GM12892 (cell line): ENCODE data around the gene SFMBT1.

ENCODE experiments used
- POLR2A ChIP-seq: IDR thresholded peaks from 2 replicates; pipeline ENCODE4 v1.6.1; 2011; ENCODE audit warnings: low read depth, low read length, control low read depth
- TAF1 ChIP-seq: IDR thresholded peaks from 2 replicates; pipeline ENCODE4 v1.6.1; 2011; ENCODE audit warnings: low read depth, mild to moderate bottlenecking, control low read depth, low read length, borderline replicate concordance

DNA sequence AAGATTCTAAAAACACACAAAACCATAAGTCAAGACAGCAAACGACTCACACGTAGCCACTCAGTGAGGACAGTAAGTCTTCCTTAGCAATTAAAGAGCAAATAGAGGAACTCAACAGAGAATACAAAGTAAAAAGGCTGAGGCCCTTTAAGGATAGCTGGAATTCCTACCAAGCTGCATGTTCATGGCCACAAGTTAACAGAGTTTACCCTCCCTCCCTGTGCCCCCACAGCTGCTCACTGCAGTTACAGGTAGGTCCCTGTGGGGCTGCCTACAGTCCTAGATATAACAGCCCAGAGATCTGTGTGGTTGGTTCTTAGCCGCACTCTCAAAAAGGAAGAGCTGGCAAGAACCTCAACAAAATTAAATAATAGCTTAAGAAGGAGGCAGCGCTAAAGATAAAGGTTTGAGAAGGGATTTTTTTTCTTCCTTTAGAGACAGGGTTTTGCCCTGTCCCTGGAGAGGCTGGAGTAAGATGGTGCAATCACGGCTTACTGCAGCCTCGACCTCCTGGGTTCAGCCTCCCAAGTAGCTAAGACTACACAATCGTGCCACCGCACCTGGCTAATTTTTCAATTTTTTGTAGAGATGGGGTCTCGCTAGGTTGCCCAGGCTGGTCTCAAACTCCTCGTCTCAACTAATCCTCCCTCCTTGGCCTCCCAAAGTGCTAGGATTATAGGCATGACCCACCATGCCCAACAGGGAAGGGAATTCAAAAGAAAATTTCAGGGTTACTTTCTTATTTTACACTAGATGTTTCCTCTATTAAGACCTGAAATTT is 19.3 kb downstream of the SFMBT1 start:
- TF ChIP-seq POLR2A (no peak), TAF1 (no peak)
